ENCODE data around the gene WDR33. TPM values are rescaled to one million over a fixed set of nuclear protein-coding genes. Genes with fewer than 3 reads are reported as not detected.

WDR33 gene
- total and polyA plus RNA-seq, 2 donors (not counting 3 experiments of a cell fraction or from before 2014, with no cell fraction given): 16.4 to 52.5 TPM

- DNase-seq (ENCODE audit: low read depth, low spot score): no peak
- H3K79me2 ChIP-seq (ENCODE audit: control insufficient read depth, insufficient read depth, low read length): no peaks in the 10 kb centered on the region
- H3K27ac ChIP-seq (ENCODE audit: insufficient read depth, low read depth, low read length): no peak overlapping the region
- H3K4me3 ChIP-seq (replicated peaks in 1 of 3; ENCODE audit: insufficient read depth in 1 of 3, low read depth in 1 of 3, low read length in 3 of 3): no peak overlapping the region
- no peaks in the 10 kb centered on the region for H3K9me1 ChIP-seq (replicated peaks; ENCODE audit: control insufficient read depth, extremely low read depth, insufficient read depth, low read length)
- no peak overlapping the region for H3K9ac ChIP-seq (replicated peaks; ENCODE audit: extremely low read depth, insufficient read depth, low read length)
- H3K36me3 ChIP-seq (ENCODE audit: control insufficient read depth in 2 of 2, extremely low read depth in 1 of 2, insufficient read depth in 2 of 2, low read length in 2 of 2): peaks cover 0 to 6% of the 10 kb centered on the region in 2 experiments
- H3K9me3 ChIP-seq (replicated peaks; ENCODE audit: control insufficient read depth, insufficient read depth, low read length): no peaks in the 10 kb centered on the region
- H3K4me1 ChIP-seq (ENCODE audit: control insufficient read depth, extremely low read depth, insufficient read depth, low read length): peaks cover 21% of the 10 kb centered on the region
- H3K27me3 ChIP-seq (ENCODE audit: control insufficient read depth in 2 of 2, insufficient read depth in 2 of 2, low read length in 2 of 2): no peaks in the 10 kb centered on the region
- H2AFZ ChIP-seq (ENCODE audit: low read depth, low read length): no peak overlapping the region
- no peak for TF ChIP-seq CTCF (IDR thresholded peaks at IDR 0.05; ENCODE audit: extremely low read depth in 1 of 2, insufficient read depth in 1 of 2, low read depth in 1 of 2, low read length in 2 of 2)
- TF ChIP-seq EZH2 (IDR thresholded peaks at IDR 0.05; ENCODE audit: borderline replicate concordance, low read depth, low read length, severe bottlenecking): no peak
- TF ChIP-seq MYC (IDR thresholded peaks at IDR 0.05; ENCODE audit: low read depth, low read length): no peak
- TF ChIP-seq JUN (IDR thresholded peaks at IDR 0.05; ENCODE audit: borderline replicate concordance, insufficient read depth, insufficient read length, low read depth): no peak
- no peak for TF ChIP-seq POLR2AphosphoS5 (IDR thresholded peaks at IDR 0.05; ENCODE audit: insufficient read depth, low read depth, low read length)
- TF ChIP-seq FOS (IDR thresholded peaks at IDR 0.05; ENCODE audit: borderline replicate concordance, insufficient read depth, low read length): no peak
- TF ChIP-seq GATA2 (IDR thresholded peaks at IDR 0.05; ENCODE audit: insufficient read depth, insufficient read length, low read depth, low read length): no peak
- no peaks in the 10 kb centered on the region for H4K20me1 ChIP-seq (replicated peaks; ENCODE audit: control insufficient read depth, extremely low read depth, insufficient read depth, low read length)
- ChIA-PET POLR2A (no interaction called here), CTCF (interaction anchor here (2.7 to 12.1 kb wide), 2 partner anchors 13 to 59 kb away, joined by 15 to 424 read pairs; no protein-coding TSS in a partner anchor)
- no TSS peak for BruUV-seq (replicated peaks)
- no peak for FAIRE-seq
- dilution Hi-C loops (cut with MboI; ENCODE audit: extremely low pct_ligation_motif_present, low sequenced_read_pairs) (no loop called here), intact Hi-C loops (cut with micrococcal nuclease) (no loop called here)
- no peak overlapping the region for H3K4me2 ChIP-seq (ENCODE audit: insufficient read depth, low read length)
Measured at GRCh38 chr2:127651381-127651809, 159.6 kb downstream of the WDR33 start.

Small RNA genes within 50 kb of the gene (small RNA-seq; reads per million reads assigned to genes)
- gene RF00017 (ENCODE audit: insufficient read depth, insufficient read length, low read depth, low replicate concordance) (not detected), gene RF00019 (ENCODE audit: insufficient read depth, insufficient read length, low read depth, low replicate concordance) (not detected), gene RNU6-395P (ENCODE audit: insufficient read depth, insufficient read length, low read depth, low replicate concordance) (not detected), gene RNY4P7 (ENCODE audit: insufficient read depth, insufficient read length, low read depth, low replicate concordance) (0.88 reads per million)

Other genes starting within 250 kb of the WDR33 start
- gene GPR17, start 165.0 kb downstream of the WDR33 start, total RNA-seq: not detected in 2 replicates
- 0.10 and 0.11 TPM in 2 replicates for gene GPR17, start 165.0 kb downstream of the WDR33 start, polyA plus RNA-seq
- 45.7 and 48.3 TPM in 2 replicates for gene LIMS2, start 135.6 kb downstream of the WDR33 start, total RNA-seq
- gene LIMS2, start 135.6 kb downstream of the WDR33 start, polyA plus RNA-seq: 55.6 and 77.3 TPM in 2 replicates
- 4.4 and 4.7 TPM in 2 replicates for gene SFT2D3, start 109.7 kb downstream of the WDR33 start, total RNA-seq
- 4.1 and 4.5 TPM in 2 replicates for gene SFT2D3, start 109.7 kb downstream of the WDR33 start, polyA plus RNA-seq
- 44.1 and 44.5 TPM in 2 replicates for gene POLR2D, start 47.0 kb upstream of the WDR33 start, total RNA-seq
- 8.1 and 10.0 TPM in 2 replicates for gene POLR2D, start 47.0 kb upstream of the WDR33 start, polyA plus RNA-seq
- 20.7 and 21.5 TPM in 2 replicates for gene AMMECR1L, start 74.8 kb upstream of the WDR33 start, total RNA-seq
- 12.1 and 14.8 TPM in 2 replicates for gene AMMECR1L, start 74.8 kb upstream of the WDR33 start, polyA plus RNA-seq
- 30.4 and 34.3 TPM in 2 replicates for gene SAP130, start 216.9 kb upstream of the WDR33 start, total RNA-seq
- gene SAP130, start 216.9 kb upstream of the WDR33 start, polyA plus RNA-seq: 26.1 and 26.8 TPM in 2 replicates

Data from endothelial cell of umbilical vein (primary cell).